ENCODE results near the gene TMEM223.
"Not testable (repeated sequence)": the region's sequence is repeated elsewhere in the genome, so short reads cannot be mapped to it uniquely, and the experiment has no call there.

Gene TMEM223

DNA sequence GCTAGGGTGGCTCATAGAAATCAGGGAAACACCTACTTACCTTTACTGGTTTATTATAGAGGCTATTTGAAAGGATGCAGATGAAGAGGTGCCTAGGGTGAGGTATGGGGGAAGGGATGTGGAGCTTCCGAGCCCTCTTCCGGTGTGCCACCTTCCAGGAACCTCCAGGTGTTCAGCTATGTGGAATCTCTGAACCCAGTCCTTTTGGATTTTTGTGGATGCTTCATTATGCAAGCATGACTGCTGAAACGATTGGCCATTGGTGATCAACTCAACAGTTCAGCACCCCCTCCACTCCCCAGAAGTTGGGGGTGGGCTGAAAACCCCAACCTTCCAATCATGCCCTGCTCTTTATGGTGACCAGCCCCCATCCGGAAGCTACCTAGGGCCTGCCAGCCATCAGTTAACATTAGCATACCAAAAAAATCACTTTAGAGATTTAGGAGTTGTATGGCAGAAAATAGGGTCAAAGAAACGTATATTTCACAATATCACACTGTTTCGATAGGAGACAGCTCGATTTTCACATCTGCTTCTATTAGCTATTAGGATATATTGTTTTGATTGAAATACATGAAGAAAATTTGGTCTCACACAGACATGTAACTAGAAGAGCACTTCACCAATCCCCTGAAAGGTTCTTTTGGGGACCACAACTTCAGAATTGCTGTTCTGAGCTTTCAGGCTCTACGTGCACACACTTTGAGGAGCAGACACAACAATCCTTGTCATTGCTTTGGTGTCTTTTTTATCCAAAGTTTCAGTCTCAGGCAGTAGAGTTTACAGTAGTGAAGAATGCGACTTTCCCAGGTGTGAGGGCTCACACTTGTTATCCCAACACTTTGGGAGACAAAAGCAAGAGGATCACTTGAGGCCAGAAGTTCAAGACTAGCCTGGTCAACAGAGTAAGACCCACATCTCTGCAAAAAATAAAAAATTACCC lies 33.7 kb downstream of the TMEM223 start:
- in situ Hi-C loops (cut with HindIII; ENCODE audit: low pct_ligation_motif_present, low pct_unique_long_range_greater_than_20kb, low sequenced_read_pairs) = no loop called here
- DNase-seq = no peak

DNA sequence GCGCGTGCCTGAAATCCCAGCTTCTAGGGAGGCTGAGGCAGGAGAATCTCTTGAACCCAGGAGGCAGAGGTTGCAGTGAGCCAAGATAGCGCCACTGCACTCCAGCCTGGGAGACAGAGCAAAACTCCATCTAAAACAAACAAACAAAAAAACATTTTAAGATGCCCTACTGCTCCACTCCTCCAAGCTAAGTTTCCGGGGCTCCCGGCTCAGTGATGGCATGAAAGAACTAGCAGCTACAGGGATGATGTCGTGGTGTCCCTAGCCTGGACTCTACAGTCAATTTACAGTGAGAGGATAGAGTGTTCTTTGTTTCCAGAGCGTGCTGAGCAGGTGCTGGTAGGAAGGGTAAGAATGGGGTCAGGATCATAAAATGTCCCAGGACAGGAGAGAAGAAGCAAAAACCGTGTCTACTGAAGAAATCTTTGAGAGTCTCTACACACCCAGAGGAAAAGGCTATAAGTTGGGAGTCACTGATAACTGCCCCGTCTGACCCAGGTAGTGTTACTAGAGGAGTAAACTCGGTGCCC lies 36.7 kb downstream of the TMEM223 start:
- no peak for DNase-seq
- in situ Hi-C loops (cut with HindIII; ENCODE audit: low pct_ligation_motif_present, low pct_unique_long_range_greater_than_20kb, low sequenced_read_pairs) = no loop called here

DNA sequence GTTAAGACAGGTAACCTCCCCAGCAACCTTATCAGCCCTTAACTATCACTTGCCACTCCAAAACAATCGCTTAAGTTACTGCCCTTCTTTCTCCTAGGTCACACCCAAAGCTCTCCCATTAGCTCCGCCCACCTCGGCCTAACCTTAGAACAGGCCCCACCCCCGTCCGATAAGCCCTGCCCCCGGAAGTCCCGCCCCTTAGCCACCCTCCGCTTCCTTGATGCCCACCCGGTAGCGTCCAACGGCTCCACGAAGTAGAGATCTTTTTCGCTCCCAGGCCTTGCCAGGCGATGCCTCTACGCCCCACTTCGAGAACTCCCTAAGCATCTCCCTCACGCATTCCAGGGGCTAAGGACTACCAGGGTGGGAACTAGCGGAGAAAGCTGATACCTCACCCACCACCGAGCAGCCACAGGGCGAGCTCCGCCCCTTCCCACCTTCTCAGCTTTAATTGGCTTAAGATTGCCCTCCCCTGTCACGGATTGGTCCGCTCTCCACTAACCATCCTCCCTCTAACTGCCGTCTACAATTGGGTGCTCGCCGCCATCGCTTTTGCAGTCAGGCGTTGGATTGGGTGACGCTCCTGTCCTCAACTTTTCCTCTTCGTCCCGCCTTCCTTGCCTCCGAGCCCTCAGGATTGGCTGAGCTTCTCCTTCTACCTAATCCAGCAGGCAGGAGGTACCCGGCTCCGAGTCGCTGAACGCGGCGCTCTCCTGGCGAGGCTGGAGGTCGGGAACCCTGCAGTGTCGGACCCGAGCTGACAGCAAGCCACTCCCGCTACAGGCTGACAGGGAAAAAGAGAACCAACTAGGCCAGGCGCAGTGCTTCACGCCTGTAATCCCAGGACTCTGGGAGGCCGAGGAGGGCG lies 37.8 kb downstream of the TMEM223 start, which contains the start of gene ZBTB3:
TSS of gene ZBTB3 (minus strand) at position 425 of the 868 bp plus-strand sequence. CDS start 496 bp downstream, outside the sequence.
- peak; percentile 97 for DNase-seq
- in situ Hi-C loops (cut with HindIII; ENCODE audit: low pct_ligation_motif_present, low pct_unique_long_range_greater_than_20kb, low sequenced_read_pairs) = no loop called here

DNA sequence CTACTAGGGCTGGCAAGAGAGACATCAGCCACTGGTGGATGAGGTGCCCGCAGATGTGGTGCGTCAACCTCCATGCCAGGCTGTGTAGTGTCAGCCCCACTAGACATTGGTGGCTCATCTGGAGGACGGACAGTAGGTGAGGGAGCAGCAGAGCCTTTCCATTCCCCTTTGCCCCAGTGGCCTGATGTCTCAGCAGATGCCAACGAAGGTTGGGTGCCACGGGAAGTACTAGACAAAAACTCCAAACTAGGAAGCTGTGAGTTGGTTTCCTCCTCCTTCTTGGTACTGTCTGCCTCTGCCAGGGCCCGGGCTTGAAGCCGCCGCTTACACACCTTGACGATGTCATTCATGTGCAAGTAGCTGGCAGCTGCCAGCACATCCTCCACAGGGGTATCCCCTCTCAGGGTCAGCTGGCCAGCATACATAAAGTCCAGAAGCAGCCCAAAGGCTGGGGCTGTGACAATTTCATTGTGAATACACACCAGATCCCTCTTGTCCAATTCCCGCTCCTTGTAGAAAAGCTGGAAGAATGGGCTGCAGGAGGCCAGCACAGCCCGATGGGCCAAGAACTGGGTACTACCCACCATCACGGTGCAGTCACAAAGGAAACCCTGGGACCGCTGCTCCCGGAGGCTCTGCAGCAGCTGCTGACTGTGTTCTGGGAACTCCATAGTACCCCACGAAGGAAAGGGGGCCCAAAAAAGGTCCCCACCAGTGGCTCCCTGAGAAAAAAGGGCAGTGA lies 38.6 kb downstream of the TMEM223 start:
- in situ Hi-C loops (cut with HindIII; ENCODE audit: low pct_ligation_motif_present, low pct_unique_long_range_greater_than_20kb, low sequenced_read_pairs) = no loop called here
- DNase-seq = no peak

DNA sequence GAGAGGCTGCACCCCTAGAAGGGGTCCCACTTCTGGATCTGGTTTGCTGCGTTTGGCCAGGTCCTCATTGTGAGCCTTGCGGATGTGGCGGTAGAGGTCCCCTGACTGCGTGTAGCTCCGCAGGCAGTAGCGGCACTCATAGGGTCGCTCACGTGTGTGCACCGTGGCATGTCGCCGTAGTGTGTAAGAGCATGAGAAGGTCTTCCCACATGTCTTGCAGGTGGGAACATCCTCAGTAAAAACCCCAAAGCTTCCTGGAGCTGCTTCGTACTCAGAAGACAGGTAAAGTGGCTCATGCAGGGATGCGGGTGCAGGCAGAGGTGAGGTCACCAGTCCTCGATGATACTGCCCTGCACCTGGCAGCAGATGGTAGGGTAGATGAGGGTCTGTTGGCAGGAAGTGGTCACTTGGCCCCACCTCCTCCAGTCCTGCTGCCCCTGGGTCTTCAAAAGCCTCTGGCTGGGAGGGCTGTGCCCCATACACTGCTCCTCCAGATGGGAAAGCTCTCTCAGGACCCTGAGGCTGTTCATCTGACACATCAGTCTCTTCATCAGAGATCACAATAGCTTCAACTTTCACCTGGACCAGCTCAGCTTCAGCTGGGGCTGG lies 39.5 kb downstream of the TMEM223 start:
- in situ Hi-C loops (cut with HindIII; ENCODE audit: low pct_ligation_motif_present, low pct_unique_long_range_greater_than_20kb, low sequenced_read_pairs) = no loop called here
- no peak for DNase-seq

DNA sequence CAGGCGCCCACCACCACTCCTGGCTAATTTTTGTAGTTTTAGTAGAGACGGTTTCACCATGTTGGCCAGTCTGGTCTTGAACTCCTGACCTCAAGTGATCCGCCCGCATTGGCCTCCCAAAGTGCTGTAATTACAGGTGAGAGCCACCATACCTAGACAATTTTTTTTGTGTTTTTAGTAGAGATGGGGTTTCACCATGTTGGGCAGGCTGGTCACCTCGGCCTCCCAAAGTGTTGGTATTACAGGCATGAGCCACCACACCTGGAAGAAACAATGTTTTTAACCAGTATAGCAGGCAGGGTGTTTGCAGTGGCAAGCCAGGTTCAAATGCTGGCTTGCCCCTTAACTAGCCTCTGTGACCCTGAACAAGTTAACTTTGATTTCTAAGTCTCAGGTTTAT lies 41.9 kb downstream of the TMEM223 start:
- DNase-seq; in situ Hi-C loops (cut with HindIII; ENCODE audit: low pct_ligation_motif_present, low pct_unique_long_range_greater_than_20kb, low sequenced_read_pairs): not testable (repeated sequence)

DNA sequence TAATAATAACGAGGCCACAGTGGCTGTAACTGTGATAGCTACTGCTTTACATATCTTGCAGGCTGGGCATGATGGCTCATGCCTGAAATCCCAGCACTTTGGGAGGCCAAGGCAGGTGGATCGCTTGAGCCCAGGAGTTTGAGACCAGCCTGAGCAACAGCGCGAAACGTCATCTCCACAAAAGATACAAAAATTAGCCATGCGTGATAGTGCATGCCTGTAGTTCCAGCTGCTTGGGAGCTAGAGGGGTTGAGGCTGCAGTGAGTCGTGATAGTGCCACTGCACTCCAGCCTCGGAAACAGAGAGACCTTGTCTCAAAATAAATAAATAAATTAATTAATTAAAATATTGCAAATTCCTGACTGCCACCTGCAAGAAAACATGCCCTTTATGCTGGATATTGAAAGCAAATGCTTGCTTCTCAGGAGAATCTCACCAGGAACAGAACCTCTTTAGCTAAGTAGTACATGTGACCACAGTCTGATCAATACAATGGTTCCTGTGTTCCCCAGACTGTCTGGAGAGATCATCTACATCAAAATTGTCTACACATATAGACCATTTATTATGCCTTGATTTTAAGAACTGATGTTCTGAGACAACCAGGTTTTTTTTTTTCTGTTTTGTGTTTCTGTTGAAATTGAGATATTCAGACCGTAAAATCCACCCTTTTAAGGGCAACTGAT lies 44.2 kb downstream of the TMEM223 start:
- in situ Hi-C loops (cut with HindIII; ENCODE audit: low pct_ligation_motif_present, low pct_unique_long_range_greater_than_20kb, low sequenced_read_pairs) = no loop called here
- DNase-seq = no peak
